Astrocyte (in vitro differentiated cells and primary cell): ENCODE results near the gene SLC22A31.

Experiments used
- CTCF ChIP-seq: IDR thresholded peaks from 2 replicates; pipeline ENCODE4 v1.5.1; 2011; ENCODE audit warnings: low read depth, mild to moderate bottlenecking, inconsistent platforms, low read length, moderate library complexity; ENCODE audit not compliant: insufficient read depth
- EZH2 ChIP-seq: IDR thresholded peaks from 2 replicates; pipeline ENCODE4 v1.6.1; 2012; ENCODE audit warnings: mild to moderate bottlenecking, low read length, inconsistent platforms; ENCODE audit not compliant: insufficient read depth

DNA sequence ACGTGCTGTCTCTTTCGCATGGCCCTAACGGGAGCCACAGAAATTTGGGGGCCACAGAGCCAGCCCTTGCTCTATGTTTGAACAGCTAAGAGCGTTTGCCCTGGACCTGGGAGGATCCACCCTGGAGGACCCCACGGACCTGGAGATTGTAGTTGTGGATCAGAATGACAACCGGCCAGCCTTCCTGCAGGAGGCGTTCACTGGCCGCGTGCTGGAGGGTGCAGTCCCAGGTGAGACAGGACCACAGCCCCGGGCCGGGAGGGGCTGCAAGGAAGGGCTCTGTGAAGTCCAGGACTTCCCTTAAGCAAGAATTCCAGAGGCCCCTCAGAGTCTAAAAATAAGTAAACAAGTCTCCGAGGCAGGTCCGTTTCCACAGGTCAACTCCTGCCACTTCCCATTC, 16.9 kb downstream of the SLC22A31 start:
- TF ChIP-seq CTCF (no peak), EZH2 (no peak)
